Measurements from ENCODE around the gene BCAS1. TPM values are rescaled to one million over a fixed set of nuclear protein-coding genes. Genes with fewer than 3 reads are reported as not detected.

BCAS1 gene
- total and polyA plus RNA-seq, 2 donors (not counting 1 experiment from before 2014, with no cell fraction given): 0.97 to 1.1 TPM

- POLR2A ChIA-PET: no interaction called here
- DNase-seq: no peak
- Mint-ChIP-seq H3K4me1 (no peaks in the 10 kb centered on the region), H3K9me3 (ENCODE audit: insufficient read depth) (peaks cover 2% of the 10 kb centered on the region), H3K27me3 (peaks cover 23% of the 10 kb centered on the region), H3K27ac (no peak overlapping the region), H3K4me3 (no peak overlapping the region)
- WGBS (ENCODE audit: insufficient coverage): no CpG with 5 or more reads among the region's 1 CpG
- no peak overlapping the region for H3K9ac ChIP-seq (ENCODE audit: low read length)
- no peak for ATAC-seq (ENCODE audit: low read depth)
- CTCF ChIA-PET: no interaction called here
- no peak overlapping the region for H3K4me3 ChIP-seq (ENCODE audit: control extremely low read depth in 1 of 5, extremely low read depth in 1 of 5, insufficient read depth in 1 of 5, low read depth in 2 of 5, low read length in 4 of 5)
- H3K9me3 ChIP-seq (ENCODE audit: control extremely low read depth in 1 of 3, control insufficient read depth in 2 of 3, insufficient read depth in 1 of 3, low read length in 2 of 3): no peaks in the 10 kb centered on the region
- intact Hi-C loops (cut with micrococcal nuclease): no loop called here
- H3K79me2 ChIP-seq (ENCODE audit: control insufficient read depth, insufficient read depth, low read length): no peaks in the 10 kb centered on the region
- H3K27me3 ChIP-seq (replicated peaks in 1 of 4; ENCODE audit: control extremely low read depth in 1 of 4, control insufficient read depth in 3 of 4, insufficient read depth in 4 of 4, low read length in 3 of 4): peaks cover 0 to 5% (median 2%) of the 10 kb centered on the region in 4 experiments
- H3K4me2 ChIP-seq (replicated peaks; ENCODE audit: low read depth, low read length, poor library complexity, severe bottlenecking): no peak overlapping the region
- TF ChIP-seq EZH2 (IDR thresholded peaks at IDR 0.05; ENCODE audit: borderline replicate concordance, insufficient read depth, low read depth, low read length, poor library complexity, severe bottlenecking): no peak
- TF ChIP-seq CTCF (IDR thresholded peaks at IDR 0.05): no peak
- H3K4me1 ChIP-seq (ENCODE audit: control insufficient read depth in 2 of 2, insufficient read depth in 2 of 2, low read length in 2 of 2): no peaks in the 10 kb centered on the region
- H4K20me1 ChIP-seq (ENCODE audit: control insufficient read depth, insufficient read depth, low read length, poor library complexity, severe bottlenecking): no peaks in the 10 kb centered on the region
- H3K36me3 ChIP-seq (replicated peaks in 1 of 2; ENCODE audit: control extremely low read depth in 1 of 2, control insufficient read depth in 1 of 2, extremely low read depth in 1 of 2, insufficient read depth in 2 of 2, low read length in 1 of 2): no peaks in the 10 kb centered on the region
- H2AFZ ChIP-seq (ENCODE audit: insufficient read depth, low read depth, low read length, poor library complexity, severe bottlenecking): no peak overlapping the region
- no peak overlapping the region for H3K27ac ChIP-seq (ENCODE audit: low read length in 2 of 2)
These were observed 40.8 kb downstream of the BCAS1 start for GRCh38 chr20:54029643-54030042.

- H3K27ac ChIP-seq (ENCODE audit: low read length in 2 of 2): no peak overlapping the region
- no peak for ATAC-seq (ENCODE audit: low read depth)
- no peak overlapping the region for H2AFZ ChIP-seq (ENCODE audit: insufficient read depth, low read depth, low read length, poor library complexity, severe bottlenecking)
- H3K9ac ChIP-seq (ENCODE audit: low read length): no peak overlapping the region
- Mint-ChIP-seq H3K27me3 (peaks cover 23% of the 10 kb centered on the region), H3K4me1 (no peaks in the 10 kb centered on the region), H3K9me3 (ENCODE audit: insufficient read depth) (peaks cover 2% of the 10 kb centered on the region), H3K4me3 (no peak overlapping the region), H3K27ac (no peak overlapping the region)
- H3K79me2 ChIP-seq (ENCODE audit: control insufficient read depth, insufficient read depth, low read length): no peaks in the 10 kb centered on the region
- DNase-seq: no peak
- WGBS (ENCODE audit: insufficient coverage): 93% methylated on average over 2 of the region's 5 CpGs
- H3K4me2 ChIP-seq (replicated peaks; ENCODE audit: low read depth, low read length, poor library complexity, severe bottlenecking): no peak overlapping the region
- no peaks in the 10 kb centered on the region for H3K36me3 ChIP-seq (replicated peaks in 1 of 2; ENCODE audit: control extremely low read depth in 1 of 2, control insufficient read depth in 1 of 2, extremely low read depth in 1 of 2, insufficient read depth in 2 of 2, low read length in 1 of 2)
- POLR2A ChIA-PET: no interaction called here
- H3K4me1 ChIP-seq (ENCODE audit: control insufficient read depth in 2 of 2, insufficient read depth in 2 of 2, low read length in 2 of 2): no peaks in the 10 kb centered on the region
- CTCF ChIA-PET: no interaction called here
- H3K9me3 ChIP-seq (ENCODE audit: control extremely low read depth in 1 of 3, control insufficient read depth in 2 of 3, insufficient read depth in 1 of 3, low read length in 2 of 3): no peaks in the 10 kb centered on the region
- intact Hi-C loops (cut with micrococcal nuclease): no loop called here
- no peaks in the 10 kb centered on the region for H4K20me1 ChIP-seq (ENCODE audit: control insufficient read depth, insufficient read depth, low read length, poor library complexity, severe bottlenecking)
- H3K27me3 ChIP-seq (replicated peaks in 1 of 4; ENCODE audit: control extremely low read depth in 1 of 4, control insufficient read depth in 3 of 4, insufficient read depth in 4 of 4, low read length in 3 of 4): peaks cover 0 to 4% (median 1%) of the 10 kb centered on the region in 4 experiments
- H3K4me3 ChIP-seq (ENCODE audit: control extremely low read depth in 1 of 5, extremely low read depth in 1 of 5, insufficient read depth in 1 of 5, low read depth in 2 of 5, low read length in 4 of 5): no peak overlapping the region
- TF ChIP-seq CTCF (IDR thresholded peaks at IDR 0.05) (no peak), EZH2 (IDR thresholded peaks at IDR 0.05; ENCODE audit: borderline replicate concordance, insufficient read depth, low read depth, low read length, poor library complexity, severe bottlenecking) (no peak)
These were observed 41.2 kb downstream of the BCAS1 start for GRCh38 chr20:54029176-54029575.

All from B cell (primary cell).